ENCODE measurements around the gene SH3TC1.

SH3TC1 gene

GRCh38 chr4:8280158-8280875, 81.2 kb downstream of the SH3TC1 start:
- no peaks in the 10 kb centered on the region for H4K20me1 ChIP-seq (ENCODE audit: insufficient read depth, low read length)
- peaks cover 22% of the 10 kb centered on the region for H3K4me1 ChIP-seq (ENCODE audit: insufficient read depth, low read length, severe bottlenecking)
- no peak overlapping the region for H3K9ac ChIP-seq (ENCODE audit: low read length)
- no peak overlapping the region for H3K27ac ChIP-seq (ENCODE audit: low read depth, low read length, poor library complexity, severe bottlenecking)
- H3K9me2 ChIP-seq (ENCODE audit: low read depth, low read length): no peaks in the 10 kb centered on the region
- peaks cover 4% of the 10 kb centered on the region; the same call in 1 of the 2 replicates for H3K27me3 ChIP-seq (ENCODE audit: insufficient read depth, low read length)
- no peak overlapping the region for H3K4me2 ChIP-seq (ENCODE audit: low read length)
- no peaks in the 10 kb centered on the region for H3K79me2 ChIP-seq (ENCODE audit: insufficient read depth, low read length)
- no peaks in the 10 kb centered on the region for H3K9me3 ChIP-seq (ENCODE audit: low read length)
- no peak for TF ChIP-seq CTCF (IDR thresholded peaks at IDR 0.05; ENCODE audit: low read length)
- TF ChIP-seq EZH2 (IDR thresholded peaks at IDR 0.05; ENCODE audit: borderline replicate concordance, low read length): no peak
- no peak overlapping the region for H2AFZ ChIP-seq (ENCODE audit: low read length)
- no peaks in the 10 kb centered on the region for H3F3A ChIP-seq (ENCODE audit: insufficient read depth, low read length)
- no peaks in the 10 kb centered on the region for H3K36me3 ChIP-seq (ENCODE audit: insufficient read depth, low read length)
- no peak overlapping the region for H3K4me3 ChIP-seq (ENCODE audit: low read depth, low read length, poor library complexity, severe bottlenecking)

- Histone ChIP-seq H3F3A (ENCODE audit: insufficient read depth, low read length) (no peaks in the 10 kb centered on the region), H3K9me3 (ENCODE audit: low read length) (no peaks in the 10 kb centered on the region), H3K4me2 (ENCODE audit: low read length) (no peak overlapping the region), H3K9me2 (ENCODE audit: low read depth, low read length) (no peaks in the 10 kb centered on the region), H3K27ac (ENCODE audit: low read depth, low read length, poor library complexity, severe bottlenecking) (no peak overlapping the region), H2AFZ (ENCODE audit: low read length) (no peak overlapping the region), H4K20me1 (ENCODE audit: insufficient read depth, low read length) (no peaks in the 10 kb centered on the region), H3K9ac (ENCODE audit: low read length) (no peak overlapping the region), H3K27me3 (ENCODE audit: insufficient read depth, low read length) (peaks cover 4% of the 10 kb centered on the region; the same call in 1 of the 2 replicates), H3K36me3 (ENCODE audit: insufficient read depth, low read length) (no peaks in the 10 kb centered on the region), H3K4me1 (ENCODE audit: insufficient read depth, low read length, severe bottlenecking) (peaks cover 23% of the 10 kb centered on the region), H3K4me3 (ENCODE audit: low read depth, low read length, poor library complexity, severe bottlenecking) (no peak overlapping the region), H3K79me2 (ENCODE audit: insufficient read depth, low read length) (no peaks in the 10 kb centered on the region)
- no peak for TF ChIP-seq CTCF (IDR thresholded peaks at IDR 0.05; ENCODE audit: low read length)
- no peak for TF ChIP-seq EZH2 (IDR thresholded peaks at IDR 0.05; ENCODE audit: borderline replicate concordance, low read length)
Observed at GRCh38 chr4:8280876-8281440, 81.9 kb downstream of the SH3TC1 start.

DNA sequence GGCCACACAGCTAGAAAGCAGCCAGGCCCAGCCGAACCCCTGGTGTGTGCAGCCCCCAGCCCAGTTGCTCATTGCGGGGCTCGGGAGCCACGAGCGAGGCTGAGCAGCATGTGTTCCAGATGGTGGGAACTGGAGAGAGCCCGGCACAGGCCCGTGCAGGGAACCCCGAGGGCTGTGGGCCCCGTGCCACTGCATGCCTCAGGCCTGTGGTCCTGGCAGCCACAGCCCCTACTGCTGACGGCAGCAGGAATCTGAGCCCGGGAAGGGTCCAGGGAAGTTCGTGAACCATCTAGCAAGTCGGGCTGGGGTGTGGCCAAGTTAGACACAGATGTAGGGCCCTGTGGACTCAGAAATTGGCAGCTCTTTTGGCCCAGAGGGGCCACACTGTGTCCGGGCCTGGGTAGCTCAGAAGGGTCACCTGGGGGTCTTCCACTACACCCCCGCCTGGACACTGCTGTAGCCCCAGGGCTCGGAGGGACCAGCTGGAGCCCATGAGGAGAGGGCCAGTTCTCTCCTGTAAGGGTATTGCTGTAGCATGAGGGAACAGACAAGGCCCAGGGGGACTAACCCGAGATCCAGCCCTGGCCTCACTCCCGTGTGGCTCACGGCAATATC, 82.5 kb downstream of the SH3TC1 start:
- Histone ChIP-seq H3K27ac (ENCODE audit: low read depth, low read length, poor library complexity, severe bottlenecking) (no peak overlapping the region), H3K4me2 (ENCODE audit: low read length) (no peak overlapping the region), H3K4me3 (ENCODE audit: low read depth, low read length, poor library complexity, severe bottlenecking) (no peak overlapping the region), H2AFZ (ENCODE audit: low read length) (no peak overlapping the region), H3K79me2 (ENCODE audit: insufficient read depth, low read length) (no peaks in the 10 kb centered on the region), H3F3A (ENCODE audit: insufficient read depth, low read length) (no peaks in the 10 kb centered on the region), H3K9me2 (ENCODE audit: low read depth, low read length) (no peaks in the 10 kb centered on the region), H3K36me3 (ENCODE audit: insufficient read depth, low read length) (no peaks in the 10 kb centered on the region), H3K9ac (ENCODE audit: low read length) (no peak overlapping the region), H3K4me1 (ENCODE audit: insufficient read depth, low read length, severe bottlenecking) (peaks cover 23% of the 10 kb centered on the region), H4K20me1 (ENCODE audit: insufficient read depth, low read length) (no peaks in the 10 kb centered on the region), H3K27me3 (ENCODE audit: insufficient read depth, low read length) (peaks cover 4% of the 10 kb centered on the region; the same call in 1 of the 2 replicates), H3K9me3 (ENCODE audit: low read length) (no peaks in the 10 kb centered on the region)
- no peak for TF ChIP-seq EZH2 (IDR thresholded peaks at IDR 0.05; ENCODE audit: borderline replicate concordance, low read length)
- no peak for TF ChIP-seq CTCF (IDR thresholded peaks at IDR 0.05; ENCODE audit: low read length)
